ENCODE measurements around the gene KRTAP4-12.
"Not testable (repeated sequence)": the region's sequence is repeated elsewhere in the genome, so short reads cannot be mapped to it uniquely, and the experiment has no call there.

Gene KRTAP4-12

GRCh38 chr17:41098042-41098441 lies 25.9 kb downstream of the KRTAP4-12 start, which contains the start of gene KRTAP4-8:
Gene KRTAP4-8, minus strand, starts transcription at chr17:41098142. Its CDS starts 58 bp downstream, at chr17:41098084.
- Histone ChIP-seq H3K36me3 (ENCODE audit: control insufficient read depth in 5 of 5, insufficient read depth in 5 of 5, low read length in 5 of 5) (no peaks in the 10 kb centered on the region), H3K4me3 (ENCODE audit: low read depth in 1 of 5, low read length in 5 of 5) (no peak within 1 kb of the TSS), H3K9me3 (ENCODE audit: control insufficient read depth in 5 of 5, low read length in 5 of 5) (no peaks in the 10 kb centered on the region), H3K27me3 (ENCODE audit: control insufficient read depth in 5 of 5, insufficient read depth in 4 of 5, low read length in 5 of 5) (peaks cover 0 to 2% (median 0%) of the 10 kb centered on the region in 5 donors), H3K4me1 (ENCODE audit: control insufficient read depth in 5 of 5, insufficient read depth in 5 of 5, low read length in 5 of 5) (no peaks in the 10 kb centered on the region), H3K9ac (ENCODE audit: low read length in 5 of 5) (no peak within 1 kb of the TSS), H3K27ac (ENCODE audit: low read depth, low read length) (no peak within 1 kb of the TSS)

- no peak overlapping the region for H3K27ac ChIP-seq (ENCODE audit: low read depth, low read length)
- H3K4me1 ChIP-seq (ENCODE audit: control insufficient read depth in 5 of 5, insufficient read depth in 5 of 5, low read length in 5 of 5) = no peaks in the 10 kb centered on the region
- H3K4me3 ChIP-seq (ENCODE audit: low read depth in 1 of 5, low read length in 5 of 5) = no peak overlapping the region
- H3K9me3 ChIP-seq (ENCODE audit: control insufficient read depth in 5 of 5, low read length in 5 of 5) = no peaks in the 10 kb centered on the region
- no peaks in the 10 kb centered on the region for H3K36me3 ChIP-seq (ENCODE audit: control insufficient read depth in 5 of 5, insufficient read depth in 5 of 5, low read length in 5 of 5)
- no peak overlapping the region for H3K9ac ChIP-seq (ENCODE audit: low read length in 5 of 5)
- H3K27me3 ChIP-seq (ENCODE audit: control insufficient read depth in 5 of 5, insufficient read depth in 4 of 5, low read length in 5 of 5) = peaks cover 0 to 2% (median 0%) of the 10 kb centered on the region in 5 donors
Measured at GRCh38 chr17:41096055-41096454, 27.9 kb downstream of the KRTAP4-12 start.

GRCh38 chr17:41088760-41089352 lies 35.1 kb downstream of the KRTAP4-12 start:
- not testable (repeated sequence) for H3K9ac ChIP-seq (ENCODE audit: low read length in 5 of 5); H3K36me3 ChIP-seq (ENCODE audit: control insufficient read depth in 5 of 5, insufficient read depth in 5 of 5, low read length in 5 of 5); H3K27ac ChIP-seq (ENCODE audit: low read depth, low read length); H3K4me3 ChIP-seq (ENCODE audit: low read depth in 1 of 5, low read length in 5 of 5); H3K9me3 ChIP-seq (ENCODE audit: control insufficient read depth in 5 of 5, low read length in 5 of 5); H3K4me1 ChIP-seq (ENCODE audit: control insufficient read depth in 5 of 5, insufficient read depth in 5 of 5, low read length in 5 of 5); H3K27me3 ChIP-seq (ENCODE audit: control insufficient read depth in 5 of 5, insufficient read depth in 4 of 5, low read length in 5 of 5)

- H3K4me3 ChIP-seq (ENCODE audit: low read depth in 1 of 5, low read length in 5 of 5); H3K27me3 ChIP-seq (ENCODE audit: control insufficient read depth in 5 of 5, insufficient read depth in 4 of 5, low read length in 5 of 5); H3K4me1 ChIP-seq (ENCODE audit: control insufficient read depth in 5 of 5, insufficient read depth in 5 of 5, low read length in 5 of 5); H3K9ac ChIP-seq (ENCODE audit: low read length in 5 of 5); H3K9me3 ChIP-seq (ENCODE audit: control insufficient read depth in 5 of 5, low read length in 5 of 5); H3K27ac ChIP-seq (ENCODE audit: low read depth, low read length); H3K36me3 ChIP-seq (ENCODE audit: control insufficient read depth in 5 of 5, insufficient read depth in 5 of 5, low read length in 5 of 5): not testable (repeated sequence)
Measured at GRCh38 chr17:41084100-41084856, 39.7 kb downstream of the KRTAP4-12 start, which contains the start of gene KRTAP4-7. Gene KRTAP4-7, plus strand, starts transcription at chr17:41084150. Its CDS starts 57 bp downstream, at chr17:41084207.

- not testable (repeated sequence) for H3K36me3 ChIP-seq (ENCODE audit: control insufficient read depth in 5 of 5, insufficient read depth in 5 of 5, low read length in 5 of 5); H3K9ac ChIP-seq (ENCODE audit: low read length in 5 of 5); H3K27ac ChIP-seq (ENCODE audit: low read depth, low read length); H3K27me3 ChIP-seq (ENCODE audit: control insufficient read depth in 5 of 5, insufficient read depth in 4 of 5, low read length in 5 of 5); H3K4me3 ChIP-seq (ENCODE audit: low read depth in 1 of 5, low read length in 5 of 5); H3K9me3 ChIP-seq (ENCODE audit: control insufficient read depth in 5 of 5, low read length in 5 of 5); H3K4me1 ChIP-seq (ENCODE audit: control insufficient read depth in 5 of 5, insufficient read depth in 5 of 5, low read length in 5 of 5)
Measured at GRCh38 chr17:41083427-41083826, 40.6 kb downstream of the KRTAP4-12 start.

- Histone ChIP-seq H3K27me3 (ENCODE audit: control insufficient read depth in 5 of 5, insufficient read depth in 4 of 5, low read length in 5 of 5) (no peaks in the 10 kb centered on the region), H3K36me3 (ENCODE audit: control insufficient read depth in 5 of 5, insufficient read depth in 5 of 5, low read length in 5 of 5) (no peaks in the 10 kb centered on the region), H3K9me3 (ENCODE audit: control insufficient read depth in 5 of 5, low read length in 5 of 5) (no peaks in the 10 kb centered on the region), H3K27ac (ENCODE audit: low read depth, low read length) (no peak overlapping the region), H3K4me1 (ENCODE audit: control insufficient read depth in 5 of 5, insufficient read depth in 5 of 5, low read length in 5 of 5) (no peaks in the 10 kb centered on the region), H3K9ac (ENCODE audit: low read length in 5 of 5) (no peak overlapping the region), H3K4me3 (ENCODE audit: low read depth in 1 of 5, low read length in 5 of 5) (no peak overlapping the region)
Measured at GRCh38 chr17:41082626-41083025, 41.4 kb downstream of the KRTAP4-12 start.

- Histone ChIP-seq H3K9ac (ENCODE audit: low read length in 5 of 5) (no peak overlapping the region), H3K27me3 (ENCODE audit: control insufficient read depth in 5 of 5, insufficient read depth in 4 of 5, low read length in 5 of 5) (no peaks in the 10 kb centered on the region), H3K4me3 (ENCODE audit: low read depth in 1 of 5, low read length in 5 of 5) (no peak overlapping the region), H3K36me3 (ENCODE audit: control insufficient read depth in 5 of 5, insufficient read depth in 5 of 5, low read length in 5 of 5) (no peaks in the 10 kb centered on the region), H3K27ac (ENCODE audit: low read depth, low read length) (no peak overlapping the region), H3K4me1 (ENCODE audit: control insufficient read depth in 5 of 5, insufficient read depth in 5 of 5, low read length in 5 of 5) (no peaks in the 10 kb centered on the region), H3K9me3 (ENCODE audit: control insufficient read depth in 5 of 5, low read length in 5 of 5) (no peaks in the 10 kb centered on the region)
Measured at GRCh38 chr17:41076788-41077187, 47.2 kb downstream of the KRTAP4-12 start.

- no peak overlapping the region for H3K4me3 ChIP-seq (ENCODE audit: low read depth in 1 of 5, low read length in 5 of 5)
- no peaks in the 10 kb centered on the region for H3K27me3 ChIP-seq (ENCODE audit: control insufficient read depth in 5 of 5, insufficient read depth in 4 of 5, low read length in 5 of 5)
- no peak overlapping the region for H3K27ac ChIP-seq (ENCODE audit: low read depth, low read length)
- H3K36me3 ChIP-seq (ENCODE audit: control insufficient read depth in 5 of 5, insufficient read depth in 5 of 5, low read length in 5 of 5) = no peaks in the 10 kb centered on the region
- H3K9me3 ChIP-seq (ENCODE audit: control insufficient read depth in 5 of 5, low read length in 5 of 5) = no peaks in the 10 kb centered on the region
- H3K4me1 ChIP-seq (ENCODE audit: control insufficient read depth in 5 of 5, insufficient read depth in 5 of 5, low read length in 5 of 5) = no peaks in the 10 kb centered on the region
- H3K9ac ChIP-seq (ENCODE audit: low read length in 5 of 5) = no peak overlapping the region
Measured at GRCh38 chr17:41073676-41074075, 50.3 kb downstream of the KRTAP4-12 start.
